Cardiac fibroblast (primary cell): ENCODE results near the gene SNX6.
A peak's percentile ranks its signal among the peaks of the same experiment; 100 is the strongest.

ENCODE experiments used
- DNase-seq, 2 donors: peaks; one replicate each; pipeline versions ENCODE4 v3.0.0 to v3.0.0-alpha.2; 2010; ENCODE audit warnings: low read depth in 2 of 2
- H3K4me3 ChIP-seq, 2 donors: replicated peaks in 1 of 2; 1 replicate in 1 of 2; 2 replicates in 1 of 2; pipeline ENCODE4 v1.5.1; 2011; ENCODE audit warnings: low read depth in 2 of 2, low read length in 2 of 2, mild to moderate bottlenecking in 2 of 2, moderate library complexity in 1 of 2
- CTCF ChIP-seq: IDR thresholded peaks from one replicate; pipeline ENCODE4 v1.5.1; 2011; ENCODE audit warnings: low read depth, mild to moderate bottlenecking, low read length, inconsistent platforms

SNX6 gene

GRCh38 chr14:34596891-34597290 lies 33.1 kb downstream of the SNX6 start:
- TF ChIP-seq CTCF, result no peak
- H3K4me3 ChIP-seq, result no peak overlapping the region
- no peak for DNase-seq

GRCh38 chr14:34593740-34594375 lies 36.1 kb downstream of the SNX6 start:
- no peak overlapping the region for H3K4me3 ChIP-seq
- peak; percentile 4 to 88 for DNase-seq
- no peak for TF ChIP-seq CTCF

- no peak for TF ChIP-seq CTCF
- H3K4me3 ChIP-seq, result no peak overlapping the region
- no peak for DNase-seq
These were observed 37.3 kb downstream of the SNX6 start for GRCh38 chr14:34592623-34593022.

- no peak for TF ChIP-seq CTCF
- no peak for DNase-seq
- H3K4me3 ChIP-seq, result no peak overlapping the region
These were observed 46.4 kb downstream of the SNX6 start for GRCh38 chr14:34583525-34583924.

GRCh38 chr14:34582117-34582680 lies 47.7 kb downstream of the SNX6 start:
- DNase-seq, result no peak
- H3K4me3 ChIP-seq, result no peak overlapping the region
- TF ChIP-seq CTCF, result no peak

GRCh38 chr14:34580381-34580780 lies 49.6 kb downstream of the SNX6 start:
- H3K4me3 ChIP-seq, result no peak overlapping the region
- no peak for DNase-seq
- no peak for TF ChIP-seq CTCF

- no peak for TF ChIP-seq CTCF
- DNase-seq, result no peak
- no peak overlapping the region for H3K4me3 ChIP-seq
These were observed 58.2 kb downstream of the SNX6 start for GRCh38 chr14:34571771-34572170.
